ENCODE data around the gene CYTH1.

GRCh38 chr17:78826836-78827509 is 44.9 kb upstream of the CYTH1 start:
- no peak for TF ChIP-seq ZNF274 (IDR thresholded peaks at IDR 0.05; ENCODE audit: low read depth, low read length)
- TF ChIP-seq YY1 (IDR thresholded peaks at IDR 0.05; ENCODE audit: insufficient read depth, insufficient read length): no peak
